Measurements from ENCODE around the gene METTL24.

GRCh38 chr6:110353457-110354001 lies 4.6 kb downstream of the METTL24 start:
- TF ChIP-seq, protein P1, sequence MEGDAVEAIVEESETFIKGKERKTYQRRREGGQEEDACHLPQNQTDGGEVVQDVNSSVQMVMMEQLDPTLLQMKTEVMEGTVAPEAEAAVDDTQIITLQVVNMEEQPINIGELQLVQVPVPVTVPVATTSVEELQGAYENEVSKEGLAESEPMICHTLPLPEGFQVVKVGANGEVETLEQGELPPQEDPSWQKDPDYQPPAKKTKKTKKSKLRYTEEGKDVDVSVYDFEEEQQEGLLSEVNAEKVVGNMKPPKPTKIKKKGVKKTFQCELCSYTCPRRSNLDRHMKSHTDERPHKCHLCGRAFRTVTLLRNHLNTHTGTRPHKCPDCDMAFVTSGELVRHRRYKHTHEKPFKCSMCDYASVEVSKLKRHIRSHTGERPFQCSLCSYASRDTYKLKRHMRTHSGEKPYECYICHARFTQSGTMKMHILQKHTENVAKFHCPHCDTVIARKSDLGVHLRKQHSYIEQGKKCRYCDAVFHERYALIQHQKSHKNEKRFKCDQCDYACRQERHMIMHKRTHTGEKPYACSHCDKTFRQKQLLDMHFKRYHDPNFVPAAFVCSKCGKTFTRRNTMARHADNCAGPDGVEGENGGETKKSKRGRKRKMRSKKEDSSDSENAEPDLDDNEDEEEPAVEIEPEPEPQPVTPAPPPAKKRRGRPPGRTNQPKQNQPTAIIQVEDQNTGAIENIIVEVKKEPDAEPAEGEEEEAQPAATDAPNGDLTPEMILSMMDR (conservative IDR thresholded peaks at IDR 0.05): no peak
- TF ChIP-seq EZH2 (IDR thresholded peaks at IDR 0.05; ENCODE audit: low read depth): no peak

Data from PC-9 (cell line).